H1 (cell line): ENCODE data around the gene ARHGAP25. TPM values are rescaled to one million over a fixed set of nuclear protein-coding genes. Genes with fewer than 3 reads are reported as not detected.

Experiments used
- TEAD4 ChIP-seq: IDR thresholded peaks from 2 replicates; pipeline ENCODE4 v1.6.1; 2012; ENCODE audit warnings: low read depth, low read length, inconsistent platforms, mixed read lengths
- polyA plus RNA-seq, 7 experiments: library from polyadenylated mRNA; depleted of rRNA in 3 of 7; stranded (reverse) in 5 of 7; unstranded in 2 of 7; fragments of >200 nt in 5 of 7; fragments of 200-250 nt in 2 of 7; gene quantifications; 1 replicate in 5 of 7; 2 replicates in 1 of 7; 4 replicates in 1 of 7; pipeline versions ENCODE4 v1.2.1 to v1.2.3, GENCODE V29; 2011 to 2013; ENCODE audit warnings: missing spikeins in 2 of 7, mixed read lengths in 2 of 7
- total RNA-seq: library from RNA; stranded (reverse); fragmentation: NEBNext Ultra II Directional; extraction: Animal tissue kit (Norgen Biotek cat#: 25700); gene quantifications from 2 replicates; pipeline ENCODE4 v1.2.1, GENCODE V29; 2021

Gene ARHGAP25
- total and polyA plus RNA-seq, 2 of the 8 experiments (the other 6 are each of a cell fraction or from before 2014, with no cell fraction given), result 1.00 to 1.2 TPM

DNA sequence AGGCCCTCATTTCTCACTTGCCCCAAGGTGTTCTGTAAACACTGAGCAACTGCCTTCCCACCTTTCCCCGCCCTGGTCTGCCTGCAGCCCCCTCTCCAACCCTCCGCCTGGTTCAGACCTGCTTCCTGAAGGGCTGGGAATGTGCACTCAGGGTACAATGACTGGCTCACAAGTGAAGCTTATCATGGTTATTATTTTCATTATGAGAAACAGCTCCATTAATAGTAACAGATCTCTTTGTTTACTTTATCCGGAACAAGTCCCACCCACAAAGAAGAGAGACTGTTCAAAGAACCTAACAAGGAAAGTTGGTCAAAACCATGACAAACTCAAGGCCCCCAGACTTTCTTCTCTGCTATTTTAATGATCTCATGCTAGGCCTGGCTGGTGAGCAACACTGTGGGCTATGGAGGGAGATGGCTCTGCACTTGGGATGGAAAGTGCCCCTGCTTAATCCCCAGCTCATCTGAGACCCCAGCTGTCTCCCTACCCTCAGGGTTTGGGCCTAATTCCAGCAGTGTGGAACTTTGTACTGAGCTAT lies 36.7 kb downstream of the ARHGAP25 start (continued):
- no peak for TF ChIP-seq TEAD4
